Measurements from ENCODE around the gene UGGT1.
A peak's percentile ranks its signal among the peaks of the same experiment; 100 is the strongest.
"Not testable (repeated sequence)": the region's sequence is repeated elsewhere in the genome, so short reads cannot be mapped to it uniquely, and the experiment has no call there.

Gene UGGT1

GRCh38 chr2:128178149-128178649 lies 87.2 kb downstream of the UGGT1 start:
- DNase-seq: no peak

- peak; percentile 50 for DNase-seq
Observed at GRCh38 chr2:128178650-128179460, 87.9 kb downstream of the UGGT1 start.

- no peak for DNase-seq
Observed at GRCh38 chr2:128179461-128179755, 88.4 kb downstream of the UGGT1 start.

GRCh38 chr2:128180031-128180430 lies 89.0 kb downstream of the UGGT1 start:
- no peak for DNase-seq

- no peak for DNase-seq
Observed at GRCh38 chr2:128185576-128185975, 94.6 kb downstream of the UGGT1 start.

- DNase-seq: no peak
Observed at GRCh38 chr2:128187032-128187654, 96.1 kb downstream of the UGGT1 start.

GRCh38 chr2:128195435-128195984 lies 104.5 kb downstream of the UGGT1 start:
- no peak for DNase-seq

GRCh38 chr2:128196026-128196425 lies 105.0 kb downstream of the UGGT1 start:
- no peak for DNase-seq

- peak; percentile 14 for DNase-seq
Observed at GRCh38 chr2:128196471-128196931, 105.5 kb downstream of the UGGT1 start.

GRCh38 chr2:128197059-128197458 lies 106.1 kb downstream of the UGGT1 start:
- DNase-seq: no peak

GRCh38 chr2:128198656-128199055 lies 107.7 kb downstream of the UGGT1 start:
- no peak for DNase-seq

GRCh38 chr2:128199141-128199540 lies 108.1 kb downstream of the UGGT1 start:
- DNase-seq: no peak

- no peak for DNase-seq
Observed at GRCh38 chr2:128202791-128203190, 111.8 kb downstream of the UGGT1 start.

GRCh38 chr2:128206245-128206644 lies 115.2 kb downstream of the UGGT1 start:
- DNase-seq: no peak

GRCh38 chr2:128208023-128208422 lies 117.0 kb downstream of the UGGT1 start:
- DNase-seq: no peak

- DNase-seq: not testable (repeated sequence)
Observed at GRCh38 chr2:128208631-128209324, 117.8 kb downstream of the UGGT1 start.

GRCh38 chr2:128214251-128214650 lies 123.3 kb downstream of the UGGT1 start:
- no peak for DNase-seq

- DNase-seq: no peak
Observed at GRCh38 chr2:128214866-128215460, 124.0 kb downstream of the UGGT1 start.

- DNase-seq: no peak
Observed at GRCh38 chr2:128215897-128216642, 125.1 kb downstream of the UGGT1 start.

- no peak for DNase-seq
Observed at GRCh38 chr2:128217671-128218070, 126.7 kb downstream of the UGGT1 start.

GRCh38 chr2:128219891-128220290 lies 128.9 kb downstream of the UGGT1 start:
- DNase-seq: no peak

GRCh38 chr2:128227862-128228261 lies 136.9 kb downstream of the UGGT1 start:
- no peak for DNase-seq
